ENCODE data around the gene ABCG4.
"Not testable (repeated sequence)": the region's sequence is repeated elsewhere in the genome, so short reads cannot be mapped to it uniquely, and the experiment has no call there.

ABCG4 gene

GRCh38 chr11:119116235-119116594 lies 32.6 kb upstream of the ABCG4 start:
- no peak for DNase-seq

GRCh38 chr11:119116601-119117000 lies 32.3 kb upstream of the ABCG4 start:
- no peak for DNase-seq

DNA sequence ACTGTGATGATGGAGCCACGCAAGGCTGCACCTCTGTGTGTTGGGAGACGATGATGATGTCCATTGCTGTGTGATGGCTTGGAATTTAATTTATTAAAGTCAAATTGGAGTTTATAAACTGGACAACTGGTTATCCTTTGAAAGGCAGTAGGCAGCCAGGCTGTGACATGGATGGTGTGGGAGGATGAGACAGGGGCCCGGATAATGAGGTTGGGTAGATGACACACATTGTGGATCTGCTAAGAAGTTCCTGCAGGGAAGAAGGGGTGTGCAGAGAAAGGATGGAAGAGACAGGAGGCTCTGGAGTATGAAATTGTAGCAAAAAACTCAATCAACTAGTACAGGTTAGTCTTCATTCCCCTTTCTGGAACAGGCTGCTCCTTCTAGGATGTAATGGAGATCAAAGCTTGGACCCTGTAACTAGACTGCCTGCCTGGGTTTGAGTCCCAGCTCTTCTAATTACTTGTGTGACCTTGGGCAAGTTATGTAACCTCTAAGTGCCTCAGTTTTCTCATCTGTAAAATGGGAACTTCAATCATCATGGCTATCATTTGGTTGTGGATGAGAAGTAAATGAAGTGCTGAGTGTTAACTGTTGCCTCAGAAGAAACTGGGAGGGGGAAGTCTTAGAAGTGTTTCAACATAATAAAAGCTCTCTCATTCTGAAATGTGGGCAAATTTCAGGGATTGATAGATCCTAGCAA lies 31.7 kb upstream of the ABCG4 start:
- DNase-seq = no peak

GRCh38 chr11:119118227-119118626 lies 30.6 kb upstream of the ABCG4 start:
- no peak for DNase-seq

GRCh38 chr11:119118946-119119345 lies 29.9 kb upstream of the ABCG4 start:
- no peak for DNase-seq

DNA sequence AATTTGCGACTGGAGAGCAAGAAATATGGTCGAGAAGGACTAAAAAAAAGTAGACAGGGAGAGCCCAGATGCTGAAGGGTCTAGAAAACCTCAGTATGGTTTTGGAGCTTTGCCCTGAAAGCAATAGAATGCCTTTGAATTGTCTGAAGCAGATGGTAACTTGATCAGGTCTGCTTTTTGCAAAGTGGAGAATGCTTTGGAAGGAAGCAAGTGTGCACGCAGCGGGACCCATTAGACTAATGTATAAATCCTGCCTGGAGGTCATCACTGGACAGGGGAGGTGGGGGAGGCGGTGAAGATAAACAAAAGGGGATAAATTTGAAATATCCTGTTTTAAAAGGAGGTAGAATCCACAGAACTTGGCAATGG lies 28.2 kb upstream of the ABCG4 start:
- no peak for DNase-seq

- peak; percentile 100 for DNase-seq
Measured at GRCh38 chr11:119121008-119121810, 27.6 kb upstream of the ABCG4 start, which contains the start of gene HINFP. HINFP (plus strand) TSS chr11:119121580; CDS start chr11:119126945, 5,365 bp downstream.

DNA sequence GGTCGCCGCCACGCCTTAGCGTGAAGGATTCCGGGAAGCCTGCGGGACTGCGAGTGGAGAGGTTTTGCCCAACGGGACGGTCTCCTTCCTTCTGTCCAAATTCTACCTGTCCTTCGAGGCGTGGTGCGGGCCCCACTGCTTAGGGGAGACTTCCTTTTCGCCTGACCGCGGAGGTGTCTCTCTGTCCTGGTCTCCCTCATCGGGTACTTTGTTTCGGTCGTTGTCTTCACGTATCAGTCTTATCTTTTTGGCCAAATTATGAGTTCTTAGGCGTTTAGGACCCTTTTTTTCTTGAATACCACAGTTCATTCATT lies 27.1 kb upstream of the ABCG4 start:
- no peak for DNase-seq

DNA sequence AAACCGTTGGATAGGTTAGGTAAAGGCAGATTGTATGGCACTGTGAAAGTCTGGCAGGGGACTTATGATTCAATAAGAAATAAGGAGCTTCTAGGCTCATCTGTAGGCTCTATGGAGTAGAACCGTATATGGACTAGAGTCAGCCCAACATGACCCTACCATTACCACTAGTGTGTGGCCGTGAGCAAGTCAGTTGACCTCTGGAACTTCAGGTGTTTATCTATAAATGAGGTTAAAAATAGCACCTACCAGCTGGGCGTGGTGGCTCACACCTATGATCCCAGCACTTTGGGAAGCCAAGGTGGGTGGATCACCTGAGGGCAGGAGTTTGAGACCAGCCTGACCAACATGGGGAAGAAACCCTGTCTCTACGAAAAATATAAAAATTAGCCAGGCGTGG lies 23.0 kb upstream of the ABCG4 start:
- DNase-seq = no peak

GRCh38 chr11:119126675-119127268 lies 22.1 kb upstream of the ABCG4 start:
- DNase-seq = no peak

DNA sequence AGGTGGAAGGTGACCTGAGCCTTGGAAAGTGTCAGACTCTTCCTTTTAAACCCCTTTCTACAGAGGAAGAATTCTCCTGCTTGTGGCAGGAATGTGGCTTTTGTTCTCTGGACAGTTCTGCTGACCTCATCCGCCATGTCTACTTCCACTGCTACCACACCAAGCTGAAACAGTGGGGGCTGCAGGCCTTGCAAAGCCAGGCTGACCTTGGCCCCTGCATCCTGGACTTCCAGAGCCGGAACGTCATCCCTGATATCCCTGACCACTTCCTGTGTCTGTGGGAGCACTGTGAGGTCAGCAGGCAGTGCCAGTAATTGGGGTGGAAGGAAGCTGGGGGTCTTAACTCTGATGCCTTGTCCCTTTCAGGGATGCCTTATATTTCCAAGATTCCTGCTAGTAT lies 18.2 kb upstream of the ABCG4 start:
- DNase-seq = no peak

- peak in 1 of 2 donors; percentile 34 for DNase-seq
Measured at GRCh38 chr11:119134389-119134978, 14.4 kb upstream of the ABCG4 start.

- not testable (repeated sequence) for DNase-seq
Measured at GRCh38 chr11:119139276-119139675, 9.6 kb upstream of the ABCG4 start.

- DNase-seq = peak; percentile 42 to 55
Measured at GRCh38 chr11:119144825-119145486, 3.9 kb upstream of the ABCG4 start.

GRCh38 chr11:119145551-119145950 lies 3.3 kb upstream of the ABCG4 start:
- DNase-seq = no peak

DNA sequence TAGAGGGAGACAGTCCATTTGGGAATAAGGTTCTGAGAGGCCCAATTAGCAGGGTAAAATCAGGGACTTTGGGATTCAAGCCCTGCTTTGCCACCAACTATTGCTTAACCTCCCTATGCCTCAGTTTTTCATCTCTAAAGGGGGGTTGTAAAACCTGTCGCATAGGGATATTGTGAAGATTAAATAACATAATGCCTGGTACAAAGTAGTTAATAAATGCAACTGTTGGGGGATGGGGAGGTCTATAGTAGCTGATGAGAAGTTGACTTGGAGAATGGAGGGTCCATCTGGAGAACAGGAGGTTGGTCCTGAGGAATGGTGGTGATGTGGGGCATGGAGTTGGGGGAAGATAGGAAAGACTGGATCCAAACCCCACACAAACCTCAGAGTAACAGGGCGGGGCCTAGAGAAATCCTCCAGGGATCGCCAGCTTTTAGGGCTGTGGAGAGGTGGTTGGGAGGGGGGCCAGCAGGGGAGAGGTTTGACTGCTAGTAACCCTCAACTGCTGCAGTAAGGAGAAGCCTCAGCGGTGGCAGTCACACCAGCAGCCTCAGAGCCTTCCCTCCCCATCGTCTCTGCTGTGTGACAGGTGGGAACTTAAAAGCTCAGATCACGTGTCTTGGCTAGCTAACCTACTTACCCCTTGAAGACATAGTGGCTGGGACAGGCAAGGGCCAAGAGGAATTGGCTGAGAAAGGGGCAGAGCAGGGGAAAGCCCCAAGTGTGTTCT lies 1.1 kb upstream of the ABCG4 start:
- DNase-seq = no peak

GRCh38 chr11:119148720-119149017 lies 183 bp upstream of the ABCG4 start:
- no peak for DNase-seq

GRCh38 chr11:119149786-119150275 lies 979 bp downstream of the ABCG4 start:
- DNase-seq = no peak

DNA sequence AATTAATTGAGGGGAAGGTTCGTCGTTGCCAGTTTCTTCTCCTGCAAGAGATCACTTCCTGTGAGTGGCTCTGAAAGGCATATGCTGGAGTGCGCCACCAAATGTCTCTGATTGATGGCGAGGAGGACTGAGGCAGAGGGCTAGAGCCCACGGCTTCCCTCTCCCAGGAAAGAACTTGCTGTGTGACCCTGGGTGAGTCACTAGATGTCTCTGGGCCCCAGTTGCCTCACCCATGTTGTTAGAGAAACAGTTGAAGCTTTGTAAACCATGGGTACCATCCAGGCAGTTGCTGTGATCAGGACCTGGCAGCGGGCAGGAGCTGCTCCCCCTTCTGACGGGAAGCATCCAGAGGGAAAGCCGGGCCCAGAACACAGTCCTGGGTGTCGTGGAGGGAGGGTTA lies 3.2 kb downstream of the ABCG4 start:
- no peak for DNase-seq

GRCh38 chr11:119152604-119153003 lies 3.8 kb downstream of the ABCG4 start:
- DNase-seq = no peak

- no peak for DNase-seq
Measured at GRCh38 chr11:119153049-119153818, 4.4 kb downstream of the ABCG4 start.

GRCh38 chr11:119154178-119154577 lies 5.3 kb downstream of the ABCG4 start:
- DNase-seq = no peak
